Mammary epithelial cell (primary cell): ENCODE data around the gene CTXN2.

Experiments
- EZH2 ChIP-seq: IDR thresholded peaks from 2 replicates; pipeline ENCODE4 v1.6.1; 2012; ENCODE audit warnings: low read length, inconsistent platforms, borderline replicate concordance
- TF ChIP-seq, protein P1 (sequence below), 2 donors: IDR thresholded peaks in 1 of 2; conservative IDR thresholded peaks in 1 of 2; 2 replicates each; pipeline ENCODE4 v1.5.1; 2011 to 2012; ENCODE audit warnings: inconsistent platforms in 2 of 2, low read length in 2 of 2, mild to moderate bottlenecking in 2 of 2, control low read depth in 1 of 2, low read depth in 1 of 2; ENCODE audit not compliant: insufficient read depth in 1 of 2; ENCODE audit errors: extremely low read depth in 1 of 2

DNA sequence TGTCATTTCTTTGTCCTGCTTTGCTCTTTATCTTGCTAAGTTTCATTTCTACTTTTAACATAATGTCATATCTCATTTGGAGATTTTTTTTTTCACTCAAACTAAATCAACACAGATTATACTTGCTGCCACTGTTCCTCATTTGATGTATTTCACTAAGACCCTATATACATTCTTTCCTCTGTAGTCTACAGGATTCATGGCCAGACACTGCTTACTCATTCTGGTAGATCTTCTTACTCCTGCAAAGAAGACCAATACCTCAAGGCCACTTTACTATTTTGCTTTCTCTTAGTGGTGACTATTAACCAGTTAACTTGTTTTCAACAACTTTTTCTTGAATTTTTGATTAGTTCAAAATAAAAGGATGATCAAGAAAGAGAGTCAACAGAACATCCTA, 44.1 kb upstream of the CTXN2 start:
- TF ChIP-seq, protein P1, sequence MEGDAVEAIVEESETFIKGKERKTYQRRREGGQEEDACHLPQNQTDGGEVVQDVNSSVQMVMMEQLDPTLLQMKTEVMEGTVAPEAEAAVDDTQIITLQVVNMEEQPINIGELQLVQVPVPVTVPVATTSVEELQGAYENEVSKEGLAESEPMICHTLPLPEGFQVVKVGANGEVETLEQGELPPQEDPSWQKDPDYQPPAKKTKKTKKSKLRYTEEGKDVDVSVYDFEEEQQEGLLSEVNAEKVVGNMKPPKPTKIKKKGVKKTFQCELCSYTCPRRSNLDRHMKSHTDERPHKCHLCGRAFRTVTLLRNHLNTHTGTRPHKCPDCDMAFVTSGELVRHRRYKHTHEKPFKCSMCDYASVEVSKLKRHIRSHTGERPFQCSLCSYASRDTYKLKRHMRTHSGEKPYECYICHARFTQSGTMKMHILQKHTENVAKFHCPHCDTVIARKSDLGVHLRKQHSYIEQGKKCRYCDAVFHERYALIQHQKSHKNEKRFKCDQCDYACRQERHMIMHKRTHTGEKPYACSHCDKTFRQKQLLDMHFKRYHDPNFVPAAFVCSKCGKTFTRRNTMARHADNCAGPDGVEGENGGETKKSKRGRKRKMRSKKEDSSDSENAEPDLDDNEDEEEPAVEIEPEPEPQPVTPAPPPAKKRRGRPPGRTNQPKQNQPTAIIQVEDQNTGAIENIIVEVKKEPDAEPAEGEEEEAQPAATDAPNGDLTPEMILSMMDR (conservative IDR thresholded peaks at IDR 0.05 in 1 of 2, IDR thresholded peaks at IDR 0.05 in 1 of 2; ENCODE audit: extremely low read depth in 1 of 2, insufficient read depth in 1 of 2, low read depth in 1 of 2, low read length in 2 of 2) = no peak
- no peak for TF ChIP-seq EZH2
